Esophagus muscularis mucosa (tissue), 4 donors: ENCODE measurements around the gene DOK3.

Source experiments
- CTCF ChIP-seq, 3 experiments: fragments of 200-600 bp in 2 of 3; fragments of 450-650 bp in 1 of 3; sonication (generic) in 2 of 3; IDR thresholded peaks; one replicate each; pipeline ENCODE4 v1.5.1; 2017 to 2019; ENCODE audit warnings: antibody characterized with exemption in 3 of 3, mild to moderate bottlenecking in 2 of 3, moderate library complexity in 1 of 3
- EP300 ChIP-seq: sonication (generic); formaldehyde crosslinking; IDR thresholded peaks from one replicate; pipeline ENCODE4 v1.6.1; 2017; ENCODE audit warnings: antibody characterized with exemption
- POLR2A ChIP-seq: fragments of 450-650 bp; IDR thresholded peaks from one replicate; pipeline ENCODE4 v1.6.1; 2017; ENCODE audit warnings: antibody characterized with exemption, moderate library complexity, mild to moderate bottlenecking, low read depth

- TF ChIP-seq CTCF (IDR thresholded peaks at IDR 0.05) (no peak), EP300 (no peak), POLR2A (no peak)
Observed at GRCh38 chr5:177509381-177509951, at the start of gene DOK3.
